SH-SY5Y (cell line): ENCODE data around the gene CT45A6.
"Not testable (repeated sequence)": the region's sequence is repeated elsewhere in the genome, so short reads cannot be mapped to it uniquely, and the experiment has no call there.

Experiments
- GATA2 ChIP-seq: IDR thresholded peaks from 2 replicates; pipeline ENCODE4 v1.6.1; 2011; ENCODE audit warnings: mild to moderate bottlenecking, low read depth, low read length
- GATA3 ChIP-seq: IDR thresholded peaks from 2 replicates; pipeline ENCODE4 v1.6.1; 2011; ENCODE audit warnings: low read depth, mild to moderate bottlenecking, low read length, moderate library complexity

GRCh38 chrX:135819912-135820311 is 17.3 kb upstream of the CT45A6 start, which contains the start of gene CT45A2:
- not testable (repeated sequence) for TF ChIP-seq GATA3, GATA2
